ENCODE results near the gene HIVEP3. TPM values are rescaled to one million over a fixed set of nuclear protein-coding genes. Genes with fewer than 3 reads are reported as not detected.

Gene HIVEP3
- total RNA-seq, 1 experiment from 2014 or later = 1.4 TPM

DNA sequence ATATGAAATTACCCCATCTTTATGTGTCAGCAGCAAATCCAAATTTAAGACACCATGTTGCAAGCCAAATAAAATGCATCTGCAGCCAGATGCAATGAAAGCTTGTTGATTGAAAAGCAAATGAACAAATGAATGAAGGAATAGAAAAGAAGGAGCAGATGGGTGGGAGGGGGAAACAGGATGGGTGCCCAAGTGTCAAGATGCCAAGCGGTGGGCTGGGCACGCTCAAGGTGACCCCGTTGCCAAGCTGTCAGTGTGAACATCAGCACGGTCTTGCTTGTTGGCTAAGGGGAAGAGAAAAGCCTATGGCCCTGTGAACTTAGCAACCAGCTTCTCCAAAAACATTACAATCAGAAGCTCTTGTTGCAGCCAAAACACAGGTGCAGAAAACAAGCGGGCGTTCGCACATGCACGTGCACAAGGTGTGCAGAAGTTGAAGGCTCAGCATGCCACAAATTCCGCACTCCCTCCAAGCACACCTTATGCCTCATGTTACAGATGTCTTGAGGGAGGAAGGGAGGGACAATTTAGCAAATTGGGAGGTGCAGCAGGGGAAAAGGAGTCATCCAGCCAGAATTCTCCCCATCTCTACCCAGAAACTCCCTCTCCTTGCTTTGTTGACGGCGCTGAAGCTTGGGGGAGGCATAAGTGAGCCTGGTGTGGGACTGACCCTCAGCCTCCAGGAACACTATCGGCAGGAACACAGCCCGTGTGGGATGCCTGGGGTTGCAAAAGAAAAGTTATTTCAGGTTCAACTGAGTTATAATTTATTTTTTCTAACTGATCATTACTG lies 62.4 kb downstream of the HIVEP3 start:
- TF ChIP-seq, protein P1, sequence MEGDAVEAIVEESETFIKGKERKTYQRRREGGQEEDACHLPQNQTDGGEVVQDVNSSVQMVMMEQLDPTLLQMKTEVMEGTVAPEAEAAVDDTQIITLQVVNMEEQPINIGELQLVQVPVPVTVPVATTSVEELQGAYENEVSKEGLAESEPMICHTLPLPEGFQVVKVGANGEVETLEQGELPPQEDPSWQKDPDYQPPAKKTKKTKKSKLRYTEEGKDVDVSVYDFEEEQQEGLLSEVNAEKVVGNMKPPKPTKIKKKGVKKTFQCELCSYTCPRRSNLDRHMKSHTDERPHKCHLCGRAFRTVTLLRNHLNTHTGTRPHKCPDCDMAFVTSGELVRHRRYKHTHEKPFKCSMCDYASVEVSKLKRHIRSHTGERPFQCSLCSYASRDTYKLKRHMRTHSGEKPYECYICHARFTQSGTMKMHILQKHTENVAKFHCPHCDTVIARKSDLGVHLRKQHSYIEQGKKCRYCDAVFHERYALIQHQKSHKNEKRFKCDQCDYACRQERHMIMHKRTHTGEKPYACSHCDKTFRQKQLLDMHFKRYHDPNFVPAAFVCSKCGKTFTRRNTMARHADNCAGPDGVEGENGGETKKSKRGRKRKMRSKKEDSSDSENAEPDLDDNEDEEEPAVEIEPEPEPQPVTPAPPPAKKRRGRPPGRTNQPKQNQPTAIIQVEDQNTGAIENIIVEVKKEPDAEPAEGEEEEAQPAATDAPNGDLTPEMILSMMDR (conservative IDR thresholded peaks at IDR 0.05) = no peak
- Histone ChIP-seq H3K23me2 (ENCODE audit: insufficient read length, low read depth, low read length, poor library complexity, severe bottlenecking) (no peaks in the 10 kb centered on the region), H2BK15ac (ENCODE audit: low read depth, low read length) (no peak overlapping the region), H2BK120ac (ENCODE audit: low read depth, low read length, poor library complexity, severe bottlenecking) (no peak overlapping the region), H3K9ac (ENCODE audit: extremely low read depth, insufficient read length, low read length) (no peak overlapping the region), H2AK5ac (ENCODE audit: insufficient read length, low read length) (no peak overlapping the region), H4K8ac (replicated peaks; ENCODE audit: insufficient read length, low read depth, low read length) (no peak overlapping the region), H2BK20ac (ENCODE audit: low read depth, low read length, poor library complexity, severe bottlenecking) (no peak overlapping the region), H3K27me3 (ENCODE audit: insufficient read depth, low read length) (no peaks in the 10 kb centered on the region), H3K79me2 (ENCODE audit: insufficient read depth, low read length) (no peaks in the 10 kb centered on the region), H4K5ac (ENCODE audit: insufficient read length, low read depth, low read length) (no peak overlapping the region), H3K79me1 (ENCODE audit: insufficient read depth, low read depth, low read length, poor library complexity, severe bottlenecking) (no peaks in the 10 kb centered on the region), H3K23ac (ENCODE audit: insufficient read length, low read depth, low read length) (no peak overlapping the region), H3K27ac (ENCODE audit: insufficient read length, low read depth, low read length) (no peak overlapping the region), H3K14ac (ENCODE audit: insufficient read depth, low read length) (no peak overlapping the region), H3K4me2 (ENCODE audit: insufficient read depth, insufficient read length, low read length) (no peak overlapping the region), H4K20me1 (ENCODE audit: control insufficient read depth, insufficient read depth, insufficient read length) (no peaks in the 10 kb centered on the region), H3K56ac (ENCODE audit: insufficient read length, low read depth, low read length) (no peak overlapping the region), H3K9me3 (ENCODE audit: control insufficient read depth, low read depth, low read length) (no peaks in the 10 kb centered on the region), H2BK5ac (ENCODE audit: insufficient read length, low read length) (no peak overlapping the region), H3K4me1 (ENCODE audit: insufficient read depth, low read length) (peaks cover 6% of the 10 kb centered on the region; the same call in 1 of the 2 replicates), H4K91ac (ENCODE audit: insufficient read length, low read depth, low read length) (no peak overlapping the region), H2AFZ (ENCODE audit: low read length) (no peak overlapping the region), H3T11ph (ENCODE audit: low read length) (no peak overlapping the region), H3K18ac (ENCODE audit: insufficient read length, low read depth, low read length) (no peak overlapping the region), H2BK12ac (ENCODE audit: insufficient read length, low read depth, low read length) (no peak overlapping the region), H3K4ac (ENCODE audit: low read depth, low read length) (no peak overlapping the region)
- Mint-ChIP-seq H3K27ac (no peak overlapping the region; a peak in 1 of 7 replicates), H3K36me3 (ENCODE audit: insufficient read depth in 1 of 3, low read depth in 3 of 3) (no peaks in the 10 kb centered on the region), H3K4me3 (no peak overlapping the region), H3K27me3 (ENCODE audit: low read depth) (peaks cover 5% of the 10 kb centered on the region), H3K4me1 (peaks cover 11 to 18% of the 10 kb centered on the region in 2 experiments), H3K9me3 (no peaks in the 10 kb centered on the region)
- no CpG with 5 or more reads among the region's 13 CpGs for WGBS (ENCODE audit: extremely low coverage, insufficient read length, low lambda C conversion rate)
- DNase-seq = no peak

All from H9 (cell line).